Bronchial epithelial cell (primary cell): ENCODE data around the gene HDAC9. TPM values are rescaled to one million over a fixed set of nuclear protein-coding genes. Genes with fewer than 3 reads are reported as not detected.
"Not testable (repeated sequence)": the region's sequence is repeated elsewhere in the genome, so short reads cannot be mapped to it uniquely, and the experiment has no call there.

ENCODE experiments used
- DNase-seq: peaks from one replicate; pipeline ENCODE4 v3.0.0-alpha.2; 2010; ENCODE audit warnings: low read depth
- FAIRE-seq: peaks from 2 replicates; lab custom pipeline; 2011; peaks lifted over from hg19 to GRCh38; lab: Jason Lieb, UNC
- H3K27me3 ChIP-seq: 2 replicates; pipeline ENCODE4 v1.5.1; 2011; ENCODE audit warnings: low read length; ENCODE audit not compliant: control insufficient read depth, insufficient read depth
- H3K36me3 ChIP-seq: 2 replicates; pipeline ENCODE4 v1.5.1; 2011; ENCODE audit warnings: low read length; ENCODE audit not compliant: control insufficient read depth, insufficient read depth
- H3K4me3 ChIP-seq: 2 replicates; pipeline ENCODE4 v1.5.1; 2011; ENCODE audit warnings: mild to moderate bottlenecking, low read depth, low read length, control low read depth
- CTCF ChIP-seq: IDR thresholded peaks from 2 replicates; pipeline ENCODE4 v1.5.1; 2011; ENCODE audit warnings: mild to moderate bottlenecking, moderate library complexity, low read length, control low read depth, inconsistent platforms; ENCODE audit not compliant: insufficient read depth, severe bottlenecking
- total RNA-seq: library from RNA; depleted of rRNA; stranded (reverse); fragments of >200 nt; gene quantifications from 2 replicates; pipeline ENCODE4 v1.2.1, GENCODE V29; 2014

The HDAC9 gene
- total RNA-seq, 1 donor from 2014 or later: 12.1 TPM

DNA sequence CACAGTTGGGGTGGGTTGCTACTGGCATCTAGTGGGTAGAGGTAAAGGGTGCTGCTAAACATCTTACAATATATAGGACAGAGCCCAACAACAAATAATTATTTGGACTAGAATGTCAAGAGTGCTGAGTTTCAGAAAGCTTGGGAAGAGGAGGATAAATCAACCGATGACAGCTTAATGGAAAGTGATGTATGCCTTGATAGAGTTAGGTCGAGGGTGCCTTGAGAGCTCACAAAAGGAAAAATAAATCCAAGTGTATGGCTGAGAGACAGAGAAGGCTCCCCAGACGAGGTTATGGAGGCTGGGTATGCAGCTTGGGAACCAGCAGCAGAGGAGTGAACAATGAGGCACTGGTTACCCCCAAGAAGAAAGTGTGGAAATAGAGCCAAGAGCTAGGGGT is 211.1 kb downstream of the HDAC9 start:
- Histone ChIP-seq H3K4me3 (no peak overlapping the region), H3K27me3 (no peaks in the 10 kb centered on the region), H3K36me3 (no peaks in the 10 kb centered on the region)
- FAIRE-seq: no peak
- DNase-seq: no peak
- TF ChIP-seq CTCF: no peak

DNA sequence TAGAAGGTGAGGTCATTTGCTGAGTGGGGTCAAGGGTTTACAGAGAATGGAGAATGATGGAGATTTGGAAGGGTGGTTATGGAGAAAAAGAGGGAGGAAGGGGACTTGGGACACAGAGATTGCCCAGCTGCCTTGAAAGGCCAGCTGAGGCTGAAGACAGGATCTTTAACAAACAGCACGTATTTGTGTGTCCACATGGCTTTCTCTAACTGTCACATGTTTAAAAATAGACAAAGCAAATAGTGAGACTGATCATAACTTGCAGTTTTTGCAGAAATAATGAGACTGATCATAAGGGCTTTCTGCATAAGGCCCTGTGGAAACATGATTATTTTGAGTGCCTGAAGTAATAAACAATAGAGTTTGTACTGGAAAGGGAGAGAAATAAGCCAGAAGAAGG is 212.7 kb downstream of the HDAC9 start:
- Histone ChIP-seq H3K36me3 (no peaks in the 10 kb centered on the region), H3K4me3 (no peak overlapping the region), H3K27me3 (no peaks in the 10 kb centered on the region)
- FAIRE-seq (no peak), DNase-seq (no peak)
- TF ChIP-seq CTCF: no peak

- Histone ChIP-seq H3K27me3 (no peaks in the 10 kb centered on the region), H3K36me3 (no peaks in the 10 kb centered on the region), H3K4me3 (no peak overlapping the region)
- TF ChIP-seq CTCF: no peak
- FAIRE-seq (no peak), DNase-seq (no peak)
Observed at GRCh38 chr7:18715988-18716387, 220.4 kb downstream of the HDAC9 start.

DNA sequence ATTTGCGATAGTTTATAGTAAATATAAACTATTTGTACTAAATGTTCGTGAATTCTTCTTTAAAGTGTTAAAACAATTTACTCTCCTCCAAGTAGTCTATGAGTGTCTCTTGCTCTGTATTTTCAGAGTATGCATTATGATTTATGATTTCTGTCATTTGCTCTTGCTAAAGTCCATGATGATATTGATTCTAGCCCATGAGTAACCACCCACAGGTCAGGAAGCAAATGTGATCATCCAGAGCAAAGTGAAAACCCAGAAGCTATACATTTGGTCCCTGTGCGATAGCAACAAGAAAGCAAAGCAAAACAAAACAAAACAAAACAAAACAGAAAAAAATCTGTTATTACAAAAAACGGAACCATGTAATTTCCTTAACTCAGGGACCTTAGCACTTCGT is 225.9 kb downstream of the HDAC9 start:
- DNase-seq (no peak), FAIRE-seq (no peak)
- Histone ChIP-seq H3K36me3 (no peaks in the 10 kb centered on the region), H3K27me3 (no peaks in the 10 kb centered on the region), H3K4me3 (no peak overlapping the region)
- no peak for TF ChIP-seq CTCF

DNA sequence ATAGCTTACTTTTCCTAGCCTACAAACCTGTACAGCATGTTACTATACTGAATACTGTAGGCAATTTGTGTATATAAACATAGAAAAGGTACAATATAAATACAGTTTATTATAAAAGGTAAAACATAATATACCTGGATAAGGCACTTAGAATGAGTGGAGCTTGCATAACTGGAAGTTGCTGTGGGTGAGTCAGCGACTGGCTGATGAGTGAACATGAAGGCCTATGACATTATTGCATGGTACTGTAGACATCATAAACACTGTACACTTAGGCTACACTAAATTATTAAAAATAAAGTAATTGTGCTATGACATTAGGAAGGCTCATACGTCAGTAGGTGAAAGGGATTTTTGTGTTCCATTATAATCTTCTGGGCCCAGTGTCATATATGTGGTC is 228.8 kb downstream of the HDAC9 start:
- H3K36me3 ChIP-seq: no peaks in the 10 kb centered on the region
- H3K27me3 ChIP-seq: no peaks in the 10 kb centered on the region
- no peak overlapping the region for H3K4me3 ChIP-seq
- DNase-seq (peak; percentile 73), FAIRE-seq (no peak)
- TF ChIP-seq CTCF: no peak

GRCh38 chr7:18727115-18727870 is 231.7 kb downstream of the HDAC9 start:
- Histone ChIP-seq H3K36me3 (no peaks in the 10 kb centered on the region), H3K27me3 (no peaks in the 10 kb centered on the region), H3K4me3 (no peak overlapping the region)
- TF ChIP-seq CTCF: no peak
- DNase-seq: peak; percentile 31
- FAIRE-seq: no peak

DNA sequence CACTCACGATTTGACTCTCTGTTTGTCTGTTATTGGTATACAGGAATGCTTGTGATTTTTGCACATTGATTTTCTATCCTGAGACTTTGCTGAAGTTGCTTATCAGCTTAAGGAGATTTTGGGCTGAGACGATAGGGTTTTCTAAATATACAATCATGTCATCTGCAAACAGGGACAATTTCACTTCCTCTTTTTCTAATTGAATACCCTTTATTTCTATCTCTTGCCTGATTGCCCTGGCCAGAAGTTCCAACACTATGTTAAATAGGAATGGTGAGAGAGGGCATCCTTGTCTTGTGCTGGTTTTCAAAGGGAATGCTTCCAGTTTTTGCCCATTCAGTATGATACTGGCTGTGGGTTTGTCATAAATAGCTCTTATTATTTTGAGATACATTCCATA is 240.5 kb downstream of the HDAC9 start:
- DNase-seq, H3K36me3 ChIP-seq, FAIRE-seq, H3K4me3 ChIP-seq, H3K27me3 ChIP-seq: not testable (repeated sequence)
